Stimulated activated CD8-positive, alpha-beta memory T cell treated with anti-CD3 and anti-CD28 coated beads, Interleukin-15, amount 100 ng/mL, for 24 hours (primary cell): Measurements from ENCODE around the gene PPM1H.
"Not testable (repeated sequence)": the region's sequence is repeated elsewhere in the genome, so short reads cannot be mapped to it uniquely, and the experiment has no call there.

Source experiments
- DNase-seq: peaks from one replicate; pipeline ENCODE4 v3.0.0-alpha.2; 2020; ENCODE audit warnings: low read depth

Gene PPM1H

GRCh38 chr12:62767496-62767895 is 167.5 kb downstream of the PPM1H start:
- DNase-seq = no peak

DNA sequence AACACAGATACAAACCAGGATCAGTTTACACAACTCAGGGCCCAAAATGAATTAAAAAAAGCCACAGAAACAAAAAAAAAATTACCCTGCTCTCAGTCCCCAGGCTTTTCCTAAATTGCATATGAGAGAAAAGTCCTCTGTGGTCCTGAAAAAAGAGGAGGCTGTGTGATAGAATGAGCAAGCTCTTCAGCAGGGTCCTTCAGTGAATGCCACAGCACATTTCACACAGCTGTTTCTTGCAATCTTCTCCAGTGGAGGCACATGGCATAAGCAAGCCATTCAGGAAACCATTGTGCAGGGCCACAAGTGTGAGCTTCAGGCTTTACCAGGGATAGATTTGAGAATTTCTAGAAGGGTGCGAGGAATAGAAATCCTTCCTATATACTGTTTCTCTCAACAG is 168.5 kb downstream of the PPM1H start:
- DNase-seq = no peak

GRCh38 chr12:62763861-62764645 is 170.9 kb downstream of the PPM1H start:
- DNase-seq = no peak

GRCh38 chr12:62763312-62763711 is 171.6 kb downstream of the PPM1H start:
- no peak for DNase-seq

GRCh38 chr12:62762645-62763044 is 172.3 kb downstream of the PPM1H start:
- no peak for DNase-seq

- DNase-seq = no peak
These were observed 173.3 kb downstream of the PPM1H start for GRCh38 chr12:62761658-62762057.

DNA sequence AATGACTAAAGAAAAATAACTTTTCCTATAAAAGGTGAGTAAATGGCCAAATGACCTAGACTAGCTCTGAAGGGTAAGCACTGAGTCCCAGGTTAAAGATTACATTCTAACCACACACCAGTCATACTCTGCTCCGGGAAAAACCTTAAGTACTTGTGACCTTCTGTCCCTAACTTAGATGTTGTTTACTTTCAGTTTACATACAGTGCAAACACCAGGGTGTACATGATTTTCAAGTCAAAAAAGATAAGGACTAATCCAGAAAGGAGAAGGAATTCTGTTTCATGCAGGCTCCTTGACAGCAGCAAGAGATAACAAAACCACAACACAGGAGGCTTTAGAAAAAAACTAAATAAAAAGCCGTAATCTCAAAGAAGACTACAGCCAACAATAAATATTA is 174.2 kb downstream of the PPM1H start:
- no peak for DNase-seq

- not testable (repeated sequence) for DNase-seq
These were observed 174.6 kb downstream of the PPM1H start for GRCh38 chr12:62760341-62760740.

- DNase-seq = no peak
These were observed 176.7 kb downstream of the PPM1H start for GRCh38 chr12:62758216-62758615.

DNA sequence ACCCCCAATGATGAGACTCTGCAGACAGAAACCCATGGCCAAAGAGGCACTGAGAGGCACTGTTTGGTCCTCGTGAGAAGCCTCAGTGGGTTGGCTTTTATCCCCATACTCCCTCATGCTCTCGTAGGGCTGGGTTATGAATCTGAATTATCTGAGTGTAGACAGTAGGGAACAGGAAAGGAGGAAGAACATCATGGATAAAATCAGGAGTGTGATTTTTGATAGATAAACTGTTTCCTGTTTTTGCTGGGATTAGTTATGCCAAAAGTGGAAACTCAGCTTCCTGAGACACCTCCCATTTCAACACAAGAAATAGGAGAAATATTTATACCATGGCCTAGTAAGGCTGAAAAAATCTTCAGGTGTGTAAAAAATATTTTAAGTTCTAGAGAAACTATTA is 177.9 kb downstream of the PPM1H start:
- DNase-seq = no peak

DNA sequence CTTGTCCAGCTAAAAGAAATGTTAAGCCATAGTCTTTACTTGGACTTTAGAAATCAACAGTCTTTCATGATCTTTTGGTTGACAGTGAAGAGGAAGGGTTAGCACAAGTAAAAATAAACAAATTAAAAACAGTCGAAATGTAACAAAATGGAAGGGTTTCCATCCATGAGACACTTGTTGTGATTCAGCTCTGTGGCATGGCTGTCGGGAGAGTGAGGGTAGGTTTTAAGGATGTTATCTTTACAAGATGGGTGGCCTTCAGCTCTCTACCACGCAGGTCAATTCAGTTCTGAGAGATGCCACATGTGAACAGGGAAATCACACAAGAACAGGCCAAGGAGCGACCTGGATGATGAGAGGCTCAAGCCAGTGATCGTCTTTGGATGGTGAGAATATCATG is 180.2 kb downstream of the PPM1H start:
- no peak for DNase-seq

DNA sequence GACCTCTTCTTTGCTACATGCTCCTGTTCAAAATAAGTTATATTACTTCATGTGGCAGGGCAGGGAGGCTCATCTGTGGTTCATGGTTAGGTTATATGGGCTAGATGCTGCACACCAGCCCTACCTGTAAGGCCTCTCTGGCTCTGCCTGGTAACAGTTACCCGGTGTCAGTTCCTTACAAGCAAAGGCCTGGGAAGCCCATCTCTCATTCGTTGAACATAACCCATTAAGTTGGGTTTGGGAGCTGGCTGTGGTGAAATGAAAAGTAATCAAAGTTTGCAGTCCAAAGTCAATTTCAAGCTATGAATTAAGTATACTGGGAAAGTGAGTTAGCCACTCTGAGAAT is 183.2 kb downstream of the PPM1H start:
- no peak for DNase-seq

- no peak for DNase-seq
These were observed 183.8 kb downstream of the PPM1H start for GRCh38 chr12:62750941-62751809.

DNA sequence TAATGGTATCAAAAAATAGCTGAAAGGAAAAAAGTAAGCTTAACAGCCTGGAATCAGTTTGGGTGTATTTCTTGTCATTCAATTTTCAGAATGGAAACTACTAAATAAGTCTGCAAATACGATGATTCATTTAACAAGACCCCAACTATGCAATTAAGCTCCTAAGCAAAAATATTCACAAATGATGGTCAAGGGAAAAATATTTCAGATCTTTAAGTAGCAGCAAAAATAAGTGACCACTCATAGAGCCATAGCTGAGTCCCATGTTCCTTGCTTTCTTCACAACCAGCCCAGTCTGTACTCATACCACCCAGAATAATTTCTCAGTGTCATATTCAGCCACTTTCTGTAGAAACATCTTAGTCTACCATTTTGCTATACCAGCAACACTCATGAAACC is 185.4 kb downstream of the PPM1H start:
- DNase-seq = no peak

- no peak for DNase-seq
These were observed 185.9 kb downstream of the PPM1H start for GRCh38 chr12:62748941-62749468.

DNA sequence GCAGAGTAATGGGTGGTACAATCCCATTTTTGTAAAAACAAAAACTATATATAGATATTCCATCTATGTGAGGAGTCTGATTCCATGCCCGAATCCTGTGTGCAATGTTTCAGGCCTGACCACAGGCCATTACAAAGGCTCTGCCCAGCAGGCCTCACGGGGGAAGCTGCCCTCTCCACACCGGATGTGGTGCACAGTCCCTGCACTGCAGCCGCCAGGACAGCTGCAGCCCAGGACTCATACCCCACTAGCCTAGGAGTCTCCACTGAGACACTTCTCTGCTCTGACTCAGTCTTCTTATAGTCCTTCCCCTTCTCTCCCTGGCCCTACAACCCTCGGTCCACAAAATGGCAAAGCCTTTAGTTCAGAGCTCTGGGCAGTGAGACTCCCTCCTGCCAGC is 190.4 kb downstream of the PPM1H start:
- DNase-seq = no peak

GRCh38 chr12:62739266-62740015 is 195.5 kb downstream of the PPM1H start:
- DNase-seq = no peak

DNA sequence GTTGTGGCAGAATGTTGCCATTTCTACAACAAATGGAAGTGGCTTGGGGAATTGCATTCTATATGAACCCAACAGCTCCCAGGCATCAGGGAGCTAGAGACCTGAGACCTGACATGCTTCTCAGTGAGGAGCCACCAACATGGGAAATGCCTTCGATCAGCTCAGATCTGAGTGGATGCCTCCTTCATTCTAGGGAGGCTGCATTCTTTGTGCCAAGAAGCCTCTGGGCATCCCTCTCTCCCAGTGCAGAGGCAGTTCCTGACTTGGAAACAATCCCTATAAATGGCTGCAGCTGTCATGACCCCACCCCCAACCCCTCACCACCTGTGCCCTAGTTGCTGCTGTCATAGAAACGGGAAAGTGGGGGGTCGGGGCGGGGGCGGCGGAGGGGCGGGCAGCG is 196.3 kb downstream of the PPM1H start:
- DNase-seq = no peak

DNA sequence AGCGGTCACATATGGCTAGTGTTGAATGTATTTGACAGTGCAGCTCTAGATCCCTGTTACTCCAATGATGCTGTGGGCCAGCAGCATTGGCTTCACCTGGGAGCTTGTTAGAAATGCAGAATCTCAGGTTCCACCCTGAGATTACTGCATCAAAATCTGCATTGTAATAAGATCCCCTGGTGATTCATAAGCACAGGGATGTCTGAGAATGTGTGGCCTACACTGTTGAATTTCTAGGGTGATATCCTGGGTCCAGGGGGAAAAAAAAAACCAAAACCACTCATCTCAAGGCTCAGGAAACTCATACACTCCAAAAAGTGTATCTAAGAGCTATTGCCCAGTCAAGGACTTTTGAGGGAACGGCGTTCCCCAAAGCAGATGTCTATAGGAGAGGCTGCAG is 196.8 kb downstream of the PPM1H start:
- DNase-seq = no peak

- DNase-seq = no peak
These were observed 197.3 kb downstream of the PPM1H start for GRCh38 chr12:62737615-62738014.

DNA sequence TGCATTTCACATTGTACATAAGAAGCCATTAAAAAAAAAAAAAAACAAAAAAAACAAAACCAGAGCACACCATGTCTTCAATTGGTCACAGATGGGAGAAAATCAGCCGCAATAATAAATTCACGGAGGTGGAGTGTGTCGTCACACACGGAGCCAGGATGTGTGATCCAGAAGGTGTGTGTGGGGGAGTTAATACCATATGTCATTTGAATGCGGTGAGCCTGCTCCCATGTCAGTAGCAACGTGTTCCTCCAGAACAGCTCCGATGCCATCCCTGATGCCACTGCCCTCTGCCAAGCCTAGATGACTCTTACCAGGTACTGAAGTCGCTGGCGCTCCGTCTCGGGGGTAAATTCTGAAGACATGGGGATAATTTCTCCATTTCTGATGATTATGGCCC is 197.8 kb downstream of the PPM1H start:
- no peak for DNase-seq

DNA sequence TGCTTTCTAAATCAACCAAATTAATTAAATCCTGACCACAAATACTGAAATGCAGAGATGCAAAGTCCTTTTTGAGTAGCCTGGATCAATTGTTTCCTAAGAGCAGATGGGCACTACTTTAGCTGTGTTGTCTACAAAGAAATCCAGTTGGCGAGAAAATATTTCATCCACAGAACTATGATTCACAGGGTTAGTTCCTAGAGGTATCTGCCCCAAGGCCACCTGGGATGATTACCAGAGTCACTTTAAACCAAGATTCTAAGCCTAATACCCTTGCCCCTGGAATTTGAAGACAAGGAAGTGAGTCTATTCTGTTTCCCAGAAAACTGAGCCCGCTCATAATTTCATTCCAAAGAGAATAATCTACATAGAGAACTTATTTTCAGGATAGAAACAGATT is 198.4 kb downstream of the PPM1H start:
- DNase-seq = no peak
